GM12872 (cell line): ENCODE results near the gene EEF1B2.
A peak's percentile ranks its signal among the peaks of the same experiment; 100 is the strongest.

ENCODE experiments used
- CTCF ChIP-seq: IDR thresholded peaks from 3 replicates; pipeline ENCODE4 v1.5.1; 2011; ENCODE audit warnings: low read depth, mild to moderate bottlenecking, low read length, moderate library complexity; ENCODE audit not compliant: insufficient read depth

EEF1B2 gene

GRCh38 chr2:206158563-206159345, 941 bp upstream of the EEF1B2 start:
- no peak for TF ChIP-seq CTCF

- TF ChIP-seq CTCF = no peak
These were observed 571 bp downstream of the EEF1B2 start for GRCh38 chr2:206160125-206160806.

GRCh38 chr2:206160807-206161179, 1.1 kb downstream of the EEF1B2 start:
- TF ChIP-seq CTCF = no peak

GRCh38 chr2:206163251-206163880, 3.7 kb downstream of the EEF1B2 start:
- TF ChIP-seq CTCF = no peak

GRCh38 chr2:206164261-206164862, 4.7 kb downstream of the EEF1B2 start:
- TF ChIP-seq CTCF = peak; percentile 58; the same call in 2 of the 3 replicates

DNA sequence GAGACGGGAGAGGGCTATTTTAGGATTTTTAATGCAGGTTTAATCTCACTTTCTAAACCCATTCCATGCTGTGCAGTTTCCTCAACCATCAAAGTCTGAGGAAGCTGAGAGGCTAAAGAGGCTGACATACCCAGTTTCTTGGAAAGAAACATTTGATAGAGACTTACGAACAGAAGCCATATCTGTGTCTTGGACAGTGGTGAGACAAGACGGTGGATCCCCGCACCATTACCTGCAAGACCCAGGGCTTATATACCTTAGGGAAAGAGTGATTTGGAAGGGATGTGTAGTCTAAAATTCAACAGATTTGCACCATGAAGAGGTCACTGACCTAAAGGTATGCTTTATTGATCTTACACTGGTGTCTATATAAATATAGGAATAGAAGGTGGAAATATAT, 13.5 kb downstream of the EEF1B2 start:
- TF ChIP-seq CTCF = no peak

DNA sequence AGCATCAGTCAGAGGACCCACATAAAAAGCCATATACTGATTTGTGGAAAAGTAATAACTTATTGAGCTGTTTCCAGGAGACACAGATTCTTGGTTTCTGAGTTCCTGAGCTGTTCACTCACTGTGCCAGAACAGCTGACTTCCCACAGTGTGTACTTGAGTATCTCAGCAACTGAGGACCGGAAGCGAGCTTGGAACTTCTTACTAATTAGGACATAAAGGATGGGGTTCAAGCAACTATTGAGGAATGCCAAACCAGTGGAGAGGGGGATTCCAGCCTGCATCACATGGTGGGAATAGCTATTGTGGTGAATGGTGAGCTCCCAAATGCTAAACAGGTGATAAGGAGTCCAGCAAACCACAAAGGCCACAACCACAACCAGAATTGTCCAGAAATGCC, 16.4 kb downstream of the EEF1B2 start:
- no peak for TF ChIP-seq CTCF
